Peyer's patch (tissue), 4 donors: Measurements from ENCODE around the gene PTPN4.

Experiments used
- CTCF ChIP-seq, 6 experiments: fragments of 450-650 bp in 4 of 6; fragments of 200-600 bp in 2 of 6; sonication (generic) in 1 of 6; IDR thresholded peaks; one replicate each; pipeline ENCODE4 v1.5.1; 2017 to 2019; ENCODE audit warnings: antibody characterized with exemption in 6 of 6, mild to moderate bottlenecking in 3 of 6, moderate library complexity in 1 of 6
- POLR2A ChIP-seq, 2 donors: fragments of 450-650 bp; IDR thresholded peaks; one replicate each; pipeline ENCODE4 v1.5.1; 2017; ENCODE audit warnings: antibody characterized with exemption in 2 of 2, mild to moderate bottlenecking in 2 of 2, moderate library complexity in 2 of 2

DNA sequence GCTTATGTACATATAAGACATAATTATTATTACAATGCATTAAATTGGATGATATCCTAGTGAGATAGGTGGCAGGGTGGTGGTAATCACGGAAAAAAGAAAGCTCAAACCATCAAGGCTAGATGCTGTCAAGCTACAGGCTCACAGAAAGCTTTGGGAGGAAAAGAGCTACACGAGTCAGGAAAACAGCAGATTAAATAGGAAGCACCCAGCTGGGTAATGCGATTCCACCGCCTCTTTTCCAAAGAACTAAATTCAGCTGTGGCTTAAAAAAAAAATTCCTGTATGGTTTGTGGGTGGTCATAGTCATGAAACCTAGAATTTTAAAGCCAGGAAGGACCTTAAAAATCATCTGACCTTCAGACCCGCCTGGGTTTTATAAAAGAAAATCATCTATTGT lies 23.7 kb upstream of the PTPN4 start:
- TF ChIP-seq CTCF (IDR thresholded peaks at IDR 0.05) (no peak), POLR2A (IDR thresholded peaks at IDR 0.05) (no peak)
